Hepatocyte (in vitro differentiated cells): Measurements from ENCODE around the gene KLRC4.

Source experiments
- EZH2phosphoT487 ChIP-seq: fragments of 200-600 bp; sonication (generic); IDR thresholded peaks from one replicate; pipeline ENCODE4 v1.6.1; 2018; ENCODE audit warnings: antibody characterized with exemption, mild to moderate bottlenecking, low read depth, moderate library complexity; ENCODE audit not compliant: unreplicated experiment, severe bottlenecking
- TF ChIP-seq, protein P1 (sequence below): fragments of 200-600 bp; sonication (generic); IDR thresholded peaks from 2 replicates; pipeline ENCODE4 v1.5.1; 2016; ENCODE audit warnings: antibody characterized with exemption, mild to moderate bottlenecking; ENCODE audit not compliant: poor library complexity

DNA sequence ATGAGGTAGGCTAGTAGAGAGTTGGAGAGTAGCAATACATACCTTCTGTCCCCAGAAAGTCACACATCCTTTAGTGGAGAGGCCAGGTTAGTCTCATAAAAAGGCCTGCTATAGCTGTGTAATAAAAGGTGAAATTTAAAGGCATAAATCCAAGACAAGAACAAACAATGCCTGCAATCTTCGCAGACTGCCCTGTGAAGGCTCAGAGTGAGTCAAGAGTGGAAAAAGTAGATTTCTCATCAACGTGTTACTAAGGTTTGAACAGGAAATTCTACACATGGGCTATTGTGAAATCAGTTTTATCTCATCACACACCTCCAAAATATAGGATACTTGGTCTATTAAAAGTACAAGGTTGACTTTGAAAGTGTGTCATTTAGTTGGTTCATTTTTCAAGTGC, 43.6 kb upstream of the KLRC4 start, which contains the start of gene KLRC1:
- TF ChIP-seq, protein P1, sequence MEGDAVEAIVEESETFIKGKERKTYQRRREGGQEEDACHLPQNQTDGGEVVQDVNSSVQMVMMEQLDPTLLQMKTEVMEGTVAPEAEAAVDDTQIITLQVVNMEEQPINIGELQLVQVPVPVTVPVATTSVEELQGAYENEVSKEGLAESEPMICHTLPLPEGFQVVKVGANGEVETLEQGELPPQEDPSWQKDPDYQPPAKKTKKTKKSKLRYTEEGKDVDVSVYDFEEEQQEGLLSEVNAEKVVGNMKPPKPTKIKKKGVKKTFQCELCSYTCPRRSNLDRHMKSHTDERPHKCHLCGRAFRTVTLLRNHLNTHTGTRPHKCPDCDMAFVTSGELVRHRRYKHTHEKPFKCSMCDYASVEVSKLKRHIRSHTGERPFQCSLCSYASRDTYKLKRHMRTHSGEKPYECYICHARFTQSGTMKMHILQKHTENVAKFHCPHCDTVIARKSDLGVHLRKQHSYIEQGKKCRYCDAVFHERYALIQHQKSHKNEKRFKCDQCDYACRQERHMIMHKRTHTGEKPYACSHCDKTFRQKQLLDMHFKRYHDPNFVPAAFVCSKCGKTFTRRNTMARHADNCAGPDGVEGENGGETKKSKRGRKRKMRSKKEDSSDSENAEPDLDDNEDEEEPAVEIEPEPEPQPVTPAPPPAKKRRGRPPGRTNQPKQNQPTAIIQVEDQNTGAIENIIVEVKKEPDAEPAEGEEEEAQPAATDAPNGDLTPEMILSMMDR, result no peak
- TF ChIP-seq EZH2phosphoT487, result no peak
